ENCODE measurements around the gene ATG10. TPM values are rescaled to one million over a fixed set of nuclear protein-coding genes. Genes with fewer than 3 reads are reported as not detected.

ATG10 gene
- total RNA-seq, 4 donors from 2014 or later = 8.5 to 15.2 (median 11.6) TPM

DNA sequence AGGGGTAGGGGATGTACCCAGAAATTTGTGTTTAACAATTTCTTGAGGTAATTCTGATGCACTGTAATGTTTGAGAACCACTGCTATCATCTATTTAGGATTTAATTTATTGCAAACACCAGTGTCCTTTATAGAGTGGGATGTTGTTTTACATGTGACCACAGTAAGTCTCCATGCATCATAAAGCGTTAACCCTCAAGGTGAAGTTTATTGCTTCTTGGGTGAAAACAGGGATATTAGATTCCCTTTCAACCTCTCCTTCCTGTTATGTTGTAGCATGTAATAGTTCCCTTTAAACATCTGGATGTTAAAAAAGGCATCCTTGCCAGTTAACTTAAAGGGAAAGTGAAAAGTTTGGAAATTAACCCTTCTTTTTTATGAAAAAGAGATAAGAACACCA, 35.8 kb upstream of the ATG10 start:
- DNase-seq = no peak
- H3K27ac ChIP-seq = no peak overlapping the region
- TF ChIP-seq, protein P1, sequence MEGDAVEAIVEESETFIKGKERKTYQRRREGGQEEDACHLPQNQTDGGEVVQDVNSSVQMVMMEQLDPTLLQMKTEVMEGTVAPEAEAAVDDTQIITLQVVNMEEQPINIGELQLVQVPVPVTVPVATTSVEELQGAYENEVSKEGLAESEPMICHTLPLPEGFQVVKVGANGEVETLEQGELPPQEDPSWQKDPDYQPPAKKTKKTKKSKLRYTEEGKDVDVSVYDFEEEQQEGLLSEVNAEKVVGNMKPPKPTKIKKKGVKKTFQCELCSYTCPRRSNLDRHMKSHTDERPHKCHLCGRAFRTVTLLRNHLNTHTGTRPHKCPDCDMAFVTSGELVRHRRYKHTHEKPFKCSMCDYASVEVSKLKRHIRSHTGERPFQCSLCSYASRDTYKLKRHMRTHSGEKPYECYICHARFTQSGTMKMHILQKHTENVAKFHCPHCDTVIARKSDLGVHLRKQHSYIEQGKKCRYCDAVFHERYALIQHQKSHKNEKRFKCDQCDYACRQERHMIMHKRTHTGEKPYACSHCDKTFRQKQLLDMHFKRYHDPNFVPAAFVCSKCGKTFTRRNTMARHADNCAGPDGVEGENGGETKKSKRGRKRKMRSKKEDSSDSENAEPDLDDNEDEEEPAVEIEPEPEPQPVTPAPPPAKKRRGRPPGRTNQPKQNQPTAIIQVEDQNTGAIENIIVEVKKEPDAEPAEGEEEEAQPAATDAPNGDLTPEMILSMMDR (IDR thresholded peaks at IDR 0.05) = no peak
- TF ChIP-seq POLR2A (IDR thresholded peaks at IDR 0.05) = no peak

DNA sequence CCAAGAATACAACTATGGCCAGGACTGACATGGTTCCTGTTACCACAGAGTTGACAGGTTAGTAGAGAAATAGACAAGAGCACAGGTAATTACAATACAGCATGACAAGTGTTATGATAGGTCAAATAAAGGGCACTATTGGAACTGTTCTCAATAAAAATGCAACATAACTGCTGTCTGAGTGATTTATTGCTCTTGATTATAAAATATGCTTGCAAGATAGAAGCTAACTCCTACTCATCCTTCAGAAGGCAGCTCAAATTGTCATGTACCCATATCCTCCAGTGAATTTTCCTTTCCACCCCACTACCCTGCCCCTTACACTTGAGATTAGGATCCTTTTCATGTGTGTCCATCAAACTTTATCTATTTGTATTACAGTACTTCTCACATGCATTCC, 35.1 kb upstream of the ATG10 start:
- Histone ChIP-seq H3K4me3 (replicated peaks in 1 of 3) (no peak overlapping the region), H3K4me1 (no peaks in the 10 kb centered on the region), H3K36me3 (no peaks in the 10 kb centered on the region), H3K27ac (no peak overlapping the region), H3K9me3 (no peaks in the 10 kb centered on the region), H3K27me3 (no peaks in the 10 kb centered on the region)
- DNase-seq = no peak
- intact Hi-C loops (cut with DNase I) = no loop called here
- TF ChIP-seq, protein P1 (IDR thresholded peaks at IDR 0.05) = no peak
- no peak for TF ChIP-seq POLR2A (IDR thresholded peaks at IDR 0.05)

More for the DNA sequence above, 35.8 kb upstream of the ATG10 start:
- intact Hi-C loops (cut with DNase I) = no loop called here
- Histone ChIP-seq H3K4me1 (no peaks in the 10 kb centered on the region), H3K27me3 (no peaks in the 10 kb centered on the region), H3K4me3 (replicated peaks in 1 of 3) (no peak overlapping the region), H3K9me3 (no peaks in the 10 kb centered on the region), H3K36me3 (no peaks in the 10 kb centered on the region)
- WGBS, 2 donors = 73 to 88% methylated on average over 1 of the region's 1 CpG

DNA sequence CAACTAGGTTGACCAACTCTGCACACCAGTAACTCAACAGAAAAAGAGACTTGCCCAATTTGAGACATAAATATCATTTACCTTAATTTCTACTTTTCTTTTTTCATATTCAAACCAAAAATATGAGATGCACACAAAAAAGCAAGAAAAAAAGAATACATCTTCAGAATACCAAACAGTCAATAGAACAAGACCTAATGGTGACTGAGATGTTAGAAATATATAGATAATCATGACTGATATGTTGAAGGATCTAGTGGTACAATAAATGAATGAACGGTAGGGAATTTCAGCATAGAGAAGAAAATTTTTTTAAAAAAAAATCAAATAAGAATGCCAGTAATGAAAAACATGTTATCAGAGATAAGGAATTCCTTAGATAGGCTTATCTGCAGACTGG, 29.1 kb upstream of the ATG10 start:
- Histone ChIP-seq H3K4me1 (no peaks in the 10 kb centered on the region), H3K4me3 (replicated peaks in 1 of 3) (no peak overlapping the region), H3K27me3 (no peaks in the 10 kb centered on the region), H3K9me3 (no peaks in the 10 kb centered on the region), H3K27ac (no peak overlapping the region), H3K36me3 (no peaks in the 10 kb centered on the region)
- 94 to 100% methylated on average over 1 of the region's 1 CpG for WGBS, 2 donors
- DNase-seq = no peak
- TF ChIP-seq, protein P1 (IDR thresholded peaks at IDR 0.05) = no peak
- TF ChIP-seq POLR2A (IDR thresholded peaks at IDR 0.05) = no peak
- intact Hi-C loops (cut with DNase I) = no loop called here

DNA sequence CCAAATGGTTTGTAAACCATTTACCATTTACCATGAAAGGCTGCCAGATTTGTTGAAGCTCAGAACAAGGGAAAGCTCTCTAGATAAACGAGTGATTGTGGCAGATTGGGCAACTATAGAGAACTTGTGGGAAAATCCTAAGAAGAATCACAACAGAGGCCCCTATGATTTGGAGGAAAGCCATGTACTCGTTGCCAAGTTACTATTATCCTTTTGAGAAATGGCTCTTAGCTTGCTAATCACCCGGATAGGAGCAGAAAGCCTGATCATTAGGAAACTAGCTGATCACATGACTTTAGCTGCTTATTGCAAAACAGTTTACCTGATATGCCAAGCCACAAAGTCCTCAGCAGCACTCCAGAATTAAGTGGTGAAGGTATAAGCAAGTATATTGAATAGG, 23.5 kb upstream of the ATG10 start:
- peak in 1 of 2 donors; percentile 3 for DNase-seq
- Histone ChIP-seq H3K27ac (no peak overlapping the region), H3K4me3 (replicated peaks in 1 of 3) (no peak overlapping the region), H3K4me1 (peaks cover 11 to 21% of the 10 kb centered on the region in 2 donors), H3K27me3 (no peaks in the 10 kb centered on the region), H3K36me3 (no peaks in the 10 kb centered on the region), H3K9me3 (no peaks in the 10 kb centered on the region)
- WGBS, 2 donors = 19 to 20% methylated on average over 3 of the region's 3 CpGs
- intact Hi-C loops (cut with DNase I) = no loop called here
- TF ChIP-seq, protein P1 (IDR thresholded peaks at IDR 0.05) = no peak
- TF ChIP-seq POLR2A (IDR thresholded peaks at IDR 0.05) = no peak

DNA sequence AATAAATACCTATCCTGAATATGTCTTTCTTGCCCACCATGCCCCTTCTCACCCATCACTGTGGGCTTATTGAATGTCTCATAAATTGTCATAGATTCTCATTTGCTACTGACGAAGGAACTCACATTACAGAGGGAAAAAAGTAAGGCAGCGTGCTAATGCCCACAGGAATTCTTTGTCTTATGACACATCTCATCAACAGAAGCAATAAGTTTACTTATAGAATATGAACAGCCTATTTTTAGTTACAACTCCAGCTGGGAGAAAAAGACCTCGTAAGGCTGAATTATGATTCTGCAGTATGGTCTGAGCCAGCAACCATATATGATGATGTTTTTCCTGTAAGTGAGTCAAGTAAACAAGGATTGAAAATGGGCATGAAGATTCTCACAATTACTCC, 22.4 kb upstream of the ATG10 start:
- intact Hi-C loops (cut with DNase I) = no loop called here
- H3K27me3 ChIP-seq = no peaks in the 10 kb centered on the region

More for the DNA sequence above, 22.4 kb upstream of the ATG10 start:
- Histone ChIP-seq H3K4me3 (replicated peaks in 1 of 3) (no peak overlapping the region), H3K27ac (no peak overlapping the region), H3K4me1 (peaks cover 11 to 21% of the 10 kb centered on the region in 2 donors), H3K36me3 (no peaks in the 10 kb centered on the region), H3K9me3 (no peaks in the 10 kb centered on the region)
- WGBS, 2 donors = 94 to 95% methylated on average over 3 of the region's 3 CpGs
- TF ChIP-seq, protein P1 (IDR thresholded peaks at IDR 0.05) = no peak
- no peak for DNase-seq

Measured in thyroid gland (tissue), 4 donors.